Measurements from ENCODE around the gene KDM3B. TPM values are rescaled to one million over a fixed set of nuclear protein-coding genes. Genes with fewer than 3 reads are reported as not detected.

Gene KDM3B
- total and polyA plus RNA-seq, 9 of the 15 experiments (the other 6 are each of a cell fraction or from before 2014, with no cell fraction given): 13.8 to 62.8 (median 41.9) TPM

- Histone ChIP-seq H3K9me3 (replicated peaks; ENCODE audit: control insufficient read depth, insufficient read depth, low read depth, low read length) (no peaks in the 10 kb centered on the region), H3K27me3 (ENCODE audit: control insufficient read depth in 2 of 2, insufficient read depth in 2 of 2, low read length in 2 of 2) (no peaks in the 10 kb centered on the region), H3K9ac (ENCODE audit: insufficient read depth in 1 of 2, low read depth in 2 of 2, low read length in 2 of 2) (peak overlapping the region in 1 of 2 experiments; percentile 95; a peak in 1 of 4 replicates), H3K4me2 (ENCODE audit: insufficient read depth, low read length) (peak overlapping the region; percentile 86), H3K36me3 (ENCODE audit: control insufficient read depth, insufficient read depth, low read length) (peaks cover 30% of the 10 kb centered on the region), H3K4me1 (replicated peaks in 1 of 2; ENCODE audit: control insufficient read depth in 2 of 2, insufficient read depth in 2 of 2, low read length in 2 of 2) (peaks cover 20 to 42% of the 10 kb centered on the region in 2 experiments), H3K79me2 (ENCODE audit: control insufficient read depth, insufficient read depth, low read length) (peaks cover 33% of the 10 kb centered on the region), H3K27ac (ENCODE audit: extremely low read depth, low read depth, low read length) (no peak overlapping the region), H3K9me1 (ENCODE audit: control insufficient read depth, insufficient read depth, low read length) (peaks cover 22% of the 10 kb centered on the region), H3K4me3 (peak overlapping the region; percentile 90), H2AFZ (ENCODE audit: low read depth, low read length) (no peak overlapping the region), H4K20me1 (replicated peaks; ENCODE audit: control insufficient read depth, insufficient read depth, low read length) (peaks cover 29% of the 10 kb centered on the region)
- CTCF ChIA-PET (ENCODE audit: low intra/inter-chr PET ratio): no interaction called here
- BruUV-seq (replicated peaks): no TSS peak
- DNase-seq (ENCODE audit: extremely low read depth in 1 of 4, low spot score in 3 of 4): no peak
- ATAC-seq: no peak
- intact Hi-C loops (cut with micrococcal nuclease): no loop called here
- in situ Hi-C loops (cut with MboI): no loop called here
- POLR2A ChIA-PET: interaction anchor here (0.7 to 1.7 kb wide), 6 partner anchors 13 to 76 kb away, joined by 3 to 10 read pairs (median 3); no protein-coding TSS in a partner anchor
- no peak for FAIRE-seq
- WGBS (ENCODE audit: insufficient coverage, low coverage, missing lambda C conversion rate): 51% methylated on average over 7 of the region's 7 CpGs
- TF ChIP-seq ZNF408 (CRISPR knock-in tag; IDR thresholded peaks at IDR 0.05; ENCODE audit: low read depth) (no peak), ARHGAP35 (IDR thresholded peaks at IDR 0.05; ENCODE audit: partially characterized antibody) (peak; percentile 67), MNT (conservative IDR thresholded peaks at IDR 0.05) (0 out of 4 replicates have a peak, but pooled peaks of 1 of the 2 experiments have one; percentile 23), RBM17 (IDR thresholded peaks at IDR 0.05; ENCODE audit: borderline replicate concordance, low read depth, low read length) (no peak), ZNF184 (CRISPR knock-in tag; IDR thresholded peaks at IDR 0.05) (no peak), SIN3A (IDR thresholded peaks at IDR 0.05; ENCODE audit: borderline replicate concordance in 2 of 2, control insufficient read depth in 1 of 2, low read depth in 2 of 2, low read length in 2 of 2) (peak in 1 of 2 experiments; percentile 92; a peak in 2 of 4 replicates), ZBED1 (IDR thresholded peaks at IDR 0.05) (peak; percentile 81; the same call in 1 of the 2 replicates), RBM14 (IDR thresholded peaks at IDR 0.05; ENCODE audit: borderline replicate concordance, insufficient read depth, low read depth, low read length) (peak; percentile 10; the same call in 1 of the 2 replicates), KAT2B (IDR thresholded peaks at IDR 0.05; ENCODE audit: low read depth, low read length) (no peak), POLR2H (tag; IDR thresholded peaks at IDR 0.05; ENCODE audit: low read depth) (peak; percentile 79), AFF1 (IDR thresholded peaks at IDR 0.05; ENCODE audit: low read depth in 1 of 2, partially characterized antibody in 2 of 2) (peak in 1 of 2 experiments; percentile 20), PRMT5 (CRISPR knock-in tag; IDR thresholded peaks at IDR 0.05) (no peak), ARID2 (IDR thresholded peaks at IDR 0.05) (no peak; the same call in 1 of the 2 replicates), NCOA4 (IDR thresholded peaks at IDR 0.05; ENCODE audit: partially characterized antibody) (no peak)
These were observed 115.9 kb downstream of the KDM3B start for GRCh38 chr5:138468133-138468965.
